ENCODE results near the gene YPEL2.

The YPEL2 gene

DNA sequence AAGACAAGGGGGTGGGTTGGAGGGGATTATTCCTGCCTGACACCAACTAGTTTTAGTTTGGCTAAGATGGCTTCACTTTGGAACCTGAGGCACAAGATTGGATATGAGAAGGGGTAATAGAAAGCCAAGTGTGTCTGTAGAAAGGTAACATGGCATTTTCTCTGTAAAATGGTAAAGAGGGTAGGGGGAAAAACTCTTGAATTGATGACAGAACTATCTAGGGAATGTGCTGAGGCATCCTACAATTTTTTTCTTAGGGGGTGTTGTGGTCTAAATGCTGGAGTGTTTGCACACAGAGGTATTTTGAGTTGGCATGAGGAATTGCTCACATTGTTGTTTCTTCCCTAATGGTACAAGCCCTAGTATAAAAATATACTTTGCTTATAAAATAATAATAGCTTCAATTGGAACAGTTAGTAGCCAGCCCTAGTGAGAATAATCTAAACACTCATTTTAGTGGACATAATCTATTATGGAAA, 25.8 kb downstream of the YPEL2 start:
- DNase-seq = no peak

DNA sequence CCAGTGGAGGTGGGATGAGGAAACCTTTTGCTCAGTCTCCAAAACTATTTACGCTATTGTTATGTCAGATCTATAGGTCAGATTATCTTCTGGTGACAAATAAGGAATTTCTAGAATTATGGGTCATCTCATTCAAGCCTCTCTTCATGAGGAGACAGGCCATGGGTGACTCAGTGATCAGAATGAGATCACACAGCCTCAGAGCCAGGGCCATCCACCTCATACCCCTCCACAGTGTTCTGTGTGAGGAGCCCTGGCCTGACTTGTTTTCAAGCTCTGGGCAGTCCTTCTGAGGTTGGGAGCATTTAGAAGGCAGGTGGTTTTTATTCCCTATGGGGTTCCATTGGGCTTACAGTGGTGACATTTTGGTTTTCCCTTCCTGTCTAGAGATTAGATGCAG, 26.5 kb downstream of the YPEL2 start:
- DNase-seq = peak; percentile 35

DNA sequence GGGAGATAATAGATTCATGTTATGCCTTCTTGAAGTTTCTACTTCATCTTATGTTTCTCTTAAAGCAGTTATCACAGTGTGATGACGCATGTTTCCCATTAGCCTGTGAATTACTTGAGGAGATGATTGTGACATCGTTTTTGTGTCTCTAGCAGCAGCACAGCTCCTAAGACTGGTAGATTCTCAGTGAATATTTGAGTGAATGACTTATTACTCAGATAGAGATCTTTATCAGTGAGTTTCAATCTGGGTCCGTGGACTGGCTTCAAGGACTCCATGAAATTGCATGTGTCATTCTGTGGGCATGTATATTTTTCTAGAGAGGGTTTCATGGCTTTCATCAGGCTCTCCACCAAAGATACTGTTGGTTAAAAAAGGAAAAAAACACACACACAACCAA, 29.9 kb downstream of the YPEL2 start:
- peak; percentile 38 for DNase-seq

DNA sequence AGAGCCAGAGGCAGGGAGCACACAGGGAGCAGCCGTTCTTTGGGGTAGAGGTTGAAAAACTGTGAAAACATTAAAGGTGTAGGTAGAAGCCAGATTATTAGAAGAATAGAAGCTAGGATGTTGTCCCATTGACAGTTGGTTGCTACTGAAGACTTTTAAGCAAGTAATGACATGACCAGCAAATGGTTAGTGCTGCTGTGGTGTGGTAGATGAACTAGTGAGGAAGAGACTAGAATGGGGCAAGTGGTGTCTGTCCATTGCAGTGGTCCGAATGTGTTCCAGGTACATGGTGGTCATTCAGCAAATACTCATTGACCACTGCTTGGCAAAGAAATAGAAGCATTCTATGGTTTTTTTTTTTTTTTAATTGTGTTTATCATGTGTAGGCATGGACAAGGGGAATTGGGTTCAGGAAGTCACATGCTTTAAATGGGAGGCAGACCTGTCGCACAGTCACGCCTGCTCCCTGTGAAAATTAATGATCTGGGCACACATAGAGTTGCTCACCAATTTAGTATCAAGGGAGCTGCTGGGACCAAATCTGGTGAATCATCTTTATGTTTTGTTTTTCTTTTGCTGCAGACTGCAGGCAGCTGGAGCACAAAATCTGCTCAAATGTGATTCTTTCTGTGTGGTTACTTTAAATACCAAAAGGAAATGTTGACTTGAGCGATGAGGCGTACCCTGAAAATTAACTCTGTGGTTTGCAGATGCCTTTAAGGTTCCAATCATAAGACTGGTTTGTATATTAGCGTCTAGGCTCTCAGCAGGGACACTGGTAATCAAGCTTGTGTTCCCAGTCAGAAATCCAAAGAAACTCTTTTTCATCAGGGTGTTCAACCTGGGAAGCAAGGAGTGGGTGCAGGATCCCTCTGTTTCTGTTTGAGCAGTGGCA, 30.7 kb downstream of the YPEL2 start:
- DNase-seq = peak; percentile 66

DNA sequence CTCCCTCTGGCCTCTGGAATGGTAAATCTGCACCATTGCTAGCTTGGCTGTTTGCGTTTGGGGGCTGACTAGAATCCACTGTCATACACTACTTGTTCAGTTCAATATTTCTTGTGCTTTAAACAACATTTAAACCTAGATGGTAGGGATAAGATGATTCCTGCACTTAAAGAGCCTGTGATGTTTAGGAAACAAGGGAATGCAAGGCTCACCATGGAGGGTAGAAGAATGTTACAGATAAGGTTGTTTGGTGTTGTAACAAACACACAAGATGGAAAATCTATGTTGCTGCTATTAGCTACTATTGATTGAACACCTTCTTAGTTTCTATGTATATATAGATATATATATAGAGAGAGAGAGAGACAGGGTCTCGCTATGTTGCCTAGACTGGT, 31.4 kb downstream of the YPEL2 start:
- DNase-seq = no peak

DNA sequence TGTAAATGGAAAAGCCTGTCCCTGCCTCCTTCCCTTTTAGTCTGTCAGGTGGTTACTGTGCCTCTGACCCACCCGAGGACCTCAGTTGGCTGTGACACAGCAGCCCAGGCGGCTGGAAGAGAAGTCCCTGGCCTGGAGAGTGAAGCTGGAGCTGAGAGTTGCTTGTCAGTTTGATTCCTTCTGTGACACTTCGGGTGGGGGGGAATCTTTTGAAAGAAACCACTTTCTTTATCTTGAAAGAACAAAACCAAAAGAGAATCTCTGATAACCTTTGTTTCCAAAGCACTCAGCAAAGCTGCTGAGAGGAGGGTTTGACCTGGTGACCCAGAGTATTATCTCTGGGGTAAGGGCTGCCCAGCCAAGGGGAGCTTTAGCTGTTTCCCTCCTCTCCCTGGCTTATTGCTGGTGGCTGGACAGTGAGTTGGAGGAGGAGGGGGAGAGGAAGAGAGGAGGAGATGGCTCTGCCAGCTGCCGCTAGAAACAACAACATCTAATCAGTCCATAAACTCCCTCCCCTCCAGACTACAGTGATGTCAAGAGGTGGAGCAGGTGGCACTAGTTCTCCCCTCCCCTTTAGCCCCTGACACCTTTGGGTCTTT, 34.0 kb downstream of the YPEL2 start:
- DNase-seq = peak; percentile 56

DNA sequence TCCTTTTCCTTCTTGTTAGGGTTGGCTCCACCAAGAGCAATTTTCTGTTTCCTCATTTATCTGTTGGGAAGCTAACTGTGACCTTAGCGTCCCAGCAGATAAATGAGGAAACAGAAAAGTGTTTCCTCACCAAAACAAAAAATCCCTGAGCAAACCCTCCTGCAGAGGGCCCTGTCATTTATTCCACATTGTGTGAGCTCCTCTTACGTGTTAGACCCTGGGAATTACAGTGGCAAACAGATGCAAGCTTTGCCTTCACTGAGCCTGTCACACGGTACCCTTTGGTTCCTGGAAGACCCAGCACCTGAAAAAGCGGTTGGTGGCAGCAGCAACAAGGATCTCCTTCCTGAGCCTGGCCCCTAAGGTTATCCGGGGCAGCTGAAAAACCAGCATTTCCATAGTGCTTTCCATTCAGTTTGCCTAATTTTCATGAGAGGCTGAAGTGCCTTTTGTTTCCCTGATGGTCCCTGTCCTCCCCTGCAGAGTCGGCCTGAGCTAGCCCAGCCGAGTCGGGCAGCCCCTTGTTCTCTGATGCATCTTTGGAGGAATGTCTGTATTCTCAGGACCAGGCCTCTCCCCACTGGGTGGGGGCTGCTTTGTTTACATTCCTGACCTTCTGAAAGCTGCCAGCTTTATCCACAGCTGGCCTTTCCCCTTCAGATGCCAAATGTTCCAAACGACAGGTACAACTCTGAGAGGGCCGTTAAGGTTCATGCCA, 34.7 kb downstream of the YPEL2 start:
- DNase-seq = no peak

DNA sequence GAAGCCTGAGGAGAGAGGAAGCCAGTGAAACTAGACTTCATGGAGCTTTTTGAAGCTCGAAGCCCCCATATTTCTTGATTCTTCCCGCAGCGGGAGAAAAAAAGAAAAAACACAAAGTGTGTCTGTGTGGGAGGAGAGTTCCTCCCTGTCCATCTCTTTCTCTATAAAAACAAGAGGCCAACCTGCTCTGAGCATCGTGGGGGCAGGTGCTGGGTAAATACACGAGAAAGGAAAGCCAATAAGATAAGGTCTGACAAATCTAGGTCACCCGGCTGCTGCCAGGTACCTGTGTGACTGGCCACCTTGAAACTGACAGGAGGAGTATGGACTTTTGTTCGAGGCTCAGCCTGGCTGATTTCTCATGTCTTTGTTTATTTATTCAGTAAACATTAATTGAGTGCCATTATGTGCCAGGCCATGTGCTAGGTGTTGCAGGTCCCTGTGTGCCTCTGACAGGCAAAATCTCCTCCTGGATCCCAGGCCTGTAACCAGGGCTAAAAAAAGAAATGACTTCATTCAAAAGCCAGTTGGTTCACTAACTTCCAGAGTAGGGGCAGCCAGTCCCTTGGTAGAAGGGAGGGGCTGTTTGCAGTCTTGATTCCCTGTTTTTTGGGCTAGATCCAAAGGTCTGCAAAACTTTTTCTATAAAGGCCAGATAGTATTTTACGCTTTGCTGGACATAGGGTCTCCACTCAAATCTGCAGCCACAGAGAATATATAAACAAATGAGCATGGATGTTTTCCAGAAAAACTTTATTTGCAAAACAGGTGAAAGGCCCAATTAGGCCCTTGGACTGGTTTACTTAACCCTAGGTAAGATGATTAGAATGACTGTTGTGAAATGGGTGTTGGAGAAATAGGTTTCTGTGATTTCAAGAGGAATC, 35.6 kb downstream of the YPEL2 start:
- DNase-seq = peak; percentile 41

DNA sequence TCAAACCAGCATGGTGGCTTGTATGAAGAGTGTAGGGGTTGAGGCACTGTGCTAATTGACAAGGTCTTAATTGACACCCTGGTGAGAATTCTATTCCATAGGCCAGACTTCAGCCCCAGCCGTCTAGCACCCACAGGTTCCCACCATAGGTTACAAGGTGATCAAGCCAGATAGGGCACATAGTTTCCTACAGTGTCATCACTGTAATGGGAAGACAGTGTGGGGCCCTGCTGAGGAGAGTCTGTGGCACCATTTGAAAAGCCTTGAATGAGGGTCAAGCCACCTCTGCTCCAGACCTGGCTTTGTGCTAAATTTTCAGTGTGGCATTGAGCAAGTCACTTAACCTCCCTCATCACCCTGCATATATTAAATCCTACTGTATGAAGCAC, 36.2 kb downstream of the YPEL2 start:
- DNase-seq = no peak

DNA sequence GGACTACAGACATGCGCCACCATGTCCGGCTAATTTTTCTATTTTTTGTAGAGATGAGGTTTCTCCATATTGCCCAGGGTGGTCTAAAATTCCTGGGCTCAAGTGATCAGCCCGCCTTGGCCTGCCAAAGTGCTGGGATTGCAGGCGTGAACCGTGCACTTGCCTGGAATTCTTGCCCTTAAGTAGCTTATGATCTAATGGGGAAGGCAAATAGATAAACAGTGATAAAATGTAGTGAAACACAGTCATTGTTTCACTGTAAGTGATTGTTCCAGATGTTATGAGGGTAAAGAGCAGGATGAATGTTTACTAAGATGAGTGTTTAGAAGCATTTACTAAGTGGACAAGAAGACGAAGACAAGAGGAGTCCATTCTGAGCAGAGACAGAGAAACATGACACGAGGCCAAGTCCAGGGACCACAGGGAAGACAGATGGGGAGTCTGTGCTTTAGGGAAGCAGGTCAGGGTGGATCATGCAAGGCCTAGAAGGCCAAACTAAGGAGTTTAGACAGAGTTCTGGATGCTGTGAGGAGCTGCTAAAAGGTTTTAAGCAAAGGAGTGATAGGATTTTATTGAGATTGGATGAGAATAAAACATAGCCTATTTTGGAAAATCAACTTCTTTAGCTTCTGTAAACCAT, 36.9 kb downstream of the YPEL2 start:
- DNase-seq = no peak

DNA sequence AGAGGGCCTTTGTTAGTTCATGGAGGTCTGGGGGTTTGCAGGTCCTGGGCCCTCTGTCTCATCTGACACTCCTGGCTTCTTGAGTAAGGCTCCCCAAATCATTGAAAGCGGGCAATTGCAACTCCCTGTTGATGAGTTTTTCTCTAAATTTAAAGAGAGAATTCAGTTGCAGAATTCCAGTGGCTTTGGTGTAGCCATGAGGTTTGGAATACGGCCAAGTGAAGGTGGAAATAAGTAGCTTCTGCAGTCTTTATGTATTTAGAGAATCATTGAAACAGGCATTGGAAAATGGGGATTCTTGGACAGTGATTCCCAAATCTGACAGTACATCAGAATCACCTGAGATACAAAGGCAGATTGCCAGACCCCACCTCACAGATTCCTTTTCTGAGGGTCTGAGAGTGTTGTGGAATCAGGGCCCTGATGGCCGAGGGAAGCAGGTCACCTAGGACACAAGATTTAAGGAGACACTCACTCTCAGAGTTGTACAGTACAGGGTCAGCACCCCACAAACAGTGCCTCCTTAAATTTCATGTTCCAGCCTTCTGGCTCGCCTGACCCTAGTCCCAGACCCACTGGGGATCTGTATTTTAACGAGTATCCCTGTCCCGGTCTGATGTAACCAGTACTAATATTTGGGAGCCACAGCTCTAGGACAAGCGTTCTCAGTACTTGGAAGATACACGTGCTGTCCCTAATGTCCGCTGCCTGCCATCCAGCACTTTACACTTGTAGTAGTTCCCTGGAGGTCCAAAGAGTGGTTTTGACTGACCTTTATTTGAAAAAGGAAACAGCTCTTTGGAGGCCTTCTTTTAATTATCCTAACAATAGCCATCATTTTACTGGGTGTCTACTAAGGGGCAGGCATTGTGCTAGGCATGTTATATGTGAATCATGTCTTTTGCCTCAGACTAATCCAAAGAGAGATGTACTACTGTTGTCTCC, 37.8 kb downstream of the YPEL2 start:
- no peak for DNase-seq

DNA sequence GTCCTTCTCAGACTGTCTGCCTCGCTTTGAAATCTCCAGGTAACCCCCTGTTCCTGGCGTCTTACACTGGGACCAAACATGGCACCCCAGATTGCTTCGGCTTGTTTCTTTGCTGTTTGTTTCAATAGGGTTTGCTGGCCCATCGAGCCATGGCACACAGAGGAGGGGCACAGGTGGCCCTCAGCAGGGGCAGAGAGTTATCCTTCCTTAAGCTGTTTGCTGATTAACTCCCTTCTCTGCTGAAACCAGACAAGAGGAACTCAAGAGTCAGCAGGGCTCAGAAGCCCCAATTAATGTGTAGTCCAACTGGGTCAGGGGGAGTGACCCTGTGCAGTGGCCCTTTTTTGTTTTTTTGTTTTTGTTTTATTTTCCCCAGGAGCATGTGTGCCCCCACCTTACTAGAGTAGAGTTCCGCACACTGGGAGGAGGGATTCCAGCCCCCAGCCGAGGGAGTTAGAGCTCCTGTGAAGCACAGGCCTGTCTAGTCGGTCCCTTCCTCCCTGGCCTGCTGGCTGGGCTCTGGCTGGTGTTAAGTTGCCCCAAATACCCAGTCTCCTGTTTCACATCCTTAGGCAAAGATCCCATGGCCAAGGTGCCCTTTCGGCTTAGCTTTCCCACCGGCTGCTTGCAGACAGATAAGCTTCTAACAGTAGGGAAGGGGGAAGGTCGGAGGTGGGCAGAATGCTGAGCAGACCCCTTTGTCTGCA, 39.3 kb downstream of the YPEL2 start:
- DNase-seq = no peak

DNA sequence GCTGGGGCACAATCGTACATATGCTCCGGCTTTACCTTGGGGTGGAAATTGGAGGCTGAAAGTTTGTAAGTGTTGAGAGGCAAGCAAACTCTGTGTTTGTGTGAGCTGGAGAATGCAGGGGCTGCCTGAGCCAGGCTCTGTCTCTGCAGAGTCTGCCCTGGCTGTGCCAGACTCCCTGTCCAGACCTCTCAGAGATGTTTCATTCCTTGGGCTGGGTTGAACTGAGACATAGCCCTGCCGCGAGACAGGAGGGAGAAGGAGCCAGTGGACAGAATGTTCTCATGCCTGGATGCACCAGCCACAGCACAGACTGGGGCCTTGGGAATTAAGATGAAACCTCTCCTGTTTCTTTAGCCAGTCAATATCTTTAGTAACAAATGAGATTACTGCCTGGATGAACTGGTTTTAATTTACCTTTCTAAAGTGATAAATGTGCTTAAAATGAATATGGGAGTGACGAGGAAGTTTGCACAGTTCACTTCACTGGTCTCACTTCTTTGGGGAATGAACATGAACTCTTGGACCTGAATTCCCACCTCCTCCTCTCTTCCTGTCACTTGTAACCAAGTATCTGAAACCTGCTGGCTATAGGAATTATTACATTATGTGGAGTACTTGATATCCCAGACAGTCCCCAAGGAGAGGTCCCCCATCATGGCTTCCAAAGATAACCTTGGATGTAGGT, 40.1 kb downstream of the YPEL2 start:
- DNase-seq = no peak

DNA sequence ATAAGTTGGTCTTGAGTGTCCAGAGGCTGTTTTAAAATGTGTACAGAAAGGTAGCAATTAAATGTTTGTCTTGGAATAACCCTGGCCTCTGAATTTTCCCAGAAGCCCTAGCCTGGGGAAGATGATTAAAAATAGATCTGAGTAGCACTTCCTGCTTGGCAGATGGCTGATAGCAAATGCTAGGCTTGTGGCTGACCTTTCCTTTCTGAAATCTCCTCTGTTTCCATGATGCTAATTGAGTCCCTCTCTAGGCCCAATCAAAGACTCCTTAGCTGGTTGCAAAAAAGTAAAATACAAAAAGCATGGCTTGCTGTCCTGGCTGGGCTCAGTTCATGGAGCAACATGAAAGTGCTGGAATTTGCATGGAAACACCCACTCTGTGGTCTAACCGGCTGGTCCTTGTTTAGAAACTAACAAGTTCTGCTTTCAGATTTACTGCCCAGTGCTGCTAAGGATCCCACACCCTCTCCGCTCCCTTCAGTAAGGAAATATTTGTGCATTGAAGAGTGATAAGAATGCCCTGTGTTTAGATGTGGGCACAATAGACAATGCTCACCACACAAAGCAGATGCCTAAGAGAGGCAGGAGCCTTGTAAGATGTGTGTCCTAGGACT, 40.8 kb downstream of the YPEL2 start:
- DNase-seq = no peak

DNA sequence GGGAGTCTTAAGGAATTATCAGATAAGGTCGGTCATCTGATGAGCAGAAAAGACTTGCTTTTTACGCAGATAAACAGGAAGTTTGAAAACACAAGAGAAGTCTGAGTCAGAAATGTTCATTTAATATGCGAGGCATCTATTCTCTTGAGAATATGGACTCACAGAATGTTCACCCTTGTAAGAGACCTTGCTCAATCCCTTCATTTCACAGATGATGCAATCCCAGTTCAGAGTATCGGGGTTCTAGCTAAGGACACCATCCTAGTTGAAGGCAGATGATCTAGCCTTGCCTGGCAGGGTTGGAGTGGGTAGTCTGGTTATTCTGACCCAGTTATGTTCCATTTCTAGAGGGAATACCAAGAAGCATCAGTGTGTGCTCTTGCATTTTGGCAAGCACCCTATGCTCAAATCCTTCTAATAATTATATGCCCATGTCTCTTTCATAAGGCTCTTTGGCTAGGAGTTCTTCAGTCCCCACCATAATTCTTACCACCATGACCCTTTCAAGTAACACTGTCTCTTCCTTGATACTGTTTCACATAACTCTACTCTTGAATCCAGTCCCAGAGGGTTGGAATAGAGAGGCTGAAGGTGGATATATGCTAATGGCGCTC, 42.5 kb downstream of the YPEL2 start:
- DNase-seq = no peak

DNA sequence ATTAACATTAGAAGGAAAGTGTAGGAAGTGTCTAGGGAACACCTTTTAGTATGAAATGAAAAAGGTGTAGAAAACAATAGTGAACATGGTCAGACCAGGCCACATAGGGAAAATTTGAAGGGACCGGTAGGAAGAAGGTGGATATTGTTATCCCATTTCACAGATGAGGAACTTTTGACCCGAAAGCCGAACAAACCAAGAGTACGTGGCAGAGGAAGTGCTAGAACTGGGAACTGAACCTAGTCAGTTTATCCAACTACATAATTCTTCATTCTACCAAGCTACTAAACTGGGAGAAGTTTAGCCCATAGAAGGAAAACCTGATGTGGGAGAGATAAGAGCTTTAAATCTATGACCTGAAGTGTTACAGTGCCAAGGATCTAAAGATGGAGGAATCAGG, 43.2 kb downstream of the YPEL2 start:
- no peak for DNase-seq

DNA sequence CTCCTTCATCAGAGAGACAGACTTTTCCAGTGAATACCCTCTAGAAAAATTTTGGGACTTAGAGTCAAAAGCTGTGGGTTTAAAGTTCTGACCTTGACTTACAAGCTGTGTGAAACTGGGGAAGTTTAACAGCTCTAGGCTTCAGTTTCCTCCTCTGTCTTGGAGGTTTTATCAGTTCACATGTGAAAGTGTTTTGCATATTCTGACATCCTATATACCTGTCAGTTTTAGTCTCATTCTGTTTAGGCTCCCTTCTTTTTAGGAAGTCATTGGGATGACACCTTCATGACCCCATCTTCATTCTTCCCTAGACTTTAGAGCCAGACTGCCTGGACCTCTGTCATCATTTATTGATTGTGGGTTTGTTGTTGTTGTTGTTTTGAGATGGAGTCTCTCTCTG, 44.4 kb downstream of the YPEL2 start:
- no peak for DNase-seq

DNA sequence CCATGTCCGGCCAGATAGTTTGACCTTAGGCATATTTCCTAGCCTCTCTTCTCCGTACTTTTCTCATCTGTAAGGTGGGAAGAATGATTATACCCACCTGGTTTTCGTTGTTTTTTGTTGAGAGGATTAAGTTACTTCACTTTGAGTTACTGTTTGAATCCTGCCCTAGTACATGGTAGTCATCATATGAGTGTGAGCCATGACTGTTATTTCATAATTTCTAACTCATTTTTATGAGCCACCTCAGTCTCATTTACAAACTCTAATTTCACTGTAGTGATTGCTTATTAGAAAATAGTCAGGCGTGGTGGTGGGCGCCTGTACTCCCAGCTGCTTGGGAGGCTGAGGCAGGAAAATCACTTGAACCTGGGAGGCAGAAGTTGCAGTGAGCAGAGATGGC, 45.1 kb downstream of the YPEL2 start:
- DNase-seq = no peak

DNA sequence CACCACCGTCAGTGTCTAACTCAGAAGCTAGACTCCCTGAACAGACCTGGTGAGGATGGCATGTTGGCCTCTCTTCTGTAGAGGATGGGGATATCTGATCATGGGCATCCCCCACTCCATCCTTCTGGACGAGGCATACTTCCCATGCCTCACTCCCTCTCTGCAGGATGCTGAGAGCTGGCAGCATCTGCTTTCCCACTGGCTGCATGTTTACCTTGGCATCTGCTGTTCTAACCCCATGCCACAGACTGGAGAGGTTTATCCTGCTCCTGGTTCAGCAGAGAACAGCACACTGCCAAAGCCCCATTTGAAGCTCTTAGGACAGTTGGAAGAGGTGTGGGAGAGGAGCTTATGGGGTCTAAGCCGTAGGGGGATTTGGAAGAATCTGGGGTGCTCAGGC, 46.0 kb downstream of the YPEL2 start:
- DNase-seq = no peak
